ENCODE measurements around the gene MRO. TPM values are rescaled to one million over a fixed set of nuclear protein-coding genes. Genes with fewer than 3 reads are reported as not detected.
"Not testable (repeated sequence)": the region's sequence is repeated elsewhere in the genome, so short reads cannot be mapped to it uniquely, and the experiment has no call there.

Gene MRO
- total RNA-seq, 1 donor from 2014 or later, result not detected

GRCh38 chr18:50839341-50839740, 19.5 kb upstream of the MRO start:
- Histone ChIP-seq H3K4me3 (no peak overlapping the region), H3K4me1 (no peaks in the 10 kb centered on the region), H3K27me3 (no peaks in the 10 kb centered on the region), H3K36me3 (no peaks in the 10 kb centered on the region), H3K27ac (no peak overlapping the region), H3K9me3 (no peaks in the 10 kb centered on the region)
- intact Hi-C loops (cut with DNase I), result no loop called here
- no peak for TF ChIP-seq POLR2AphosphoS5 (IDR thresholded peaks at IDR 0.05; ENCODE audit: insufficient read depth in 1 of 2, low read depth in 1 of 2)
- DNase-seq (ENCODE audit: extremely low spot score in 2 of 2), result no peak

DNA sequence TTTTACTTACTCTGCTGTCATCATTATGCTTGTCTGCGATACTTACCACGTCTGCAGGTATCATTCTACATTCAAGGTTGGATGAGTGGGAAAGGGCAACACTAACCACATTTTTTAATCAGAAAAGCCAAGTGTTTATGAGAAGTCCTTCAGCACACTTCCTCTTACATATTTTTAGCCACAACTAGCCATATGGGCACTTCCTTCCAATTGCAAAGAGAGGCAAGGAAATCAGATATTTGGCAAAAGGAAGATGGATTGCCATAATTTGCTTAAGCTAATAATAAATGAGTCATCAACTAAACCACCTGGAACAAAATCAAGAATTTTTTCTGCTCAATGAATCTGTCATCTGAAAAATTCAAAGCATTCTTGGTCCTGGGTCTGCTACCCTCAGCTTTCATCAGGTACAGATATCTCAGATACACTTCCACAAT, 16.7 kb upstream of the MRO start:
- H3K27me3 ChIP-seq, result no peaks in the 10 kb centered on the region
- H3K4me3 ChIP-seq, result no peak overlapping the region
- TF ChIP-seq POLR2A (IDR thresholded peaks at IDR 0.05) (no peak), POLR2AphosphoS5 (IDR thresholded peaks at IDR 0.05; ENCODE audit: insufficient read depth in 1 of 2, low read depth in 1 of 2) (no peak)
- TF ChIP-seq, protein P1, sequence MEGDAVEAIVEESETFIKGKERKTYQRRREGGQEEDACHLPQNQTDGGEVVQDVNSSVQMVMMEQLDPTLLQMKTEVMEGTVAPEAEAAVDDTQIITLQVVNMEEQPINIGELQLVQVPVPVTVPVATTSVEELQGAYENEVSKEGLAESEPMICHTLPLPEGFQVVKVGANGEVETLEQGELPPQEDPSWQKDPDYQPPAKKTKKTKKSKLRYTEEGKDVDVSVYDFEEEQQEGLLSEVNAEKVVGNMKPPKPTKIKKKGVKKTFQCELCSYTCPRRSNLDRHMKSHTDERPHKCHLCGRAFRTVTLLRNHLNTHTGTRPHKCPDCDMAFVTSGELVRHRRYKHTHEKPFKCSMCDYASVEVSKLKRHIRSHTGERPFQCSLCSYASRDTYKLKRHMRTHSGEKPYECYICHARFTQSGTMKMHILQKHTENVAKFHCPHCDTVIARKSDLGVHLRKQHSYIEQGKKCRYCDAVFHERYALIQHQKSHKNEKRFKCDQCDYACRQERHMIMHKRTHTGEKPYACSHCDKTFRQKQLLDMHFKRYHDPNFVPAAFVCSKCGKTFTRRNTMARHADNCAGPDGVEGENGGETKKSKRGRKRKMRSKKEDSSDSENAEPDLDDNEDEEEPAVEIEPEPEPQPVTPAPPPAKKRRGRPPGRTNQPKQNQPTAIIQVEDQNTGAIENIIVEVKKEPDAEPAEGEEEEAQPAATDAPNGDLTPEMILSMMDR (IDR thresholded peaks at IDR 0.05), result no peak
- no peaks in the 10 kb centered on the region for H3K4me1 ChIP-seq
- intact Hi-C loops (cut with DNase I), result no loop called here
- no peak overlapping the region for H3K27ac ChIP-seq
- H3K9me3 ChIP-seq, result no peaks in the 10 kb centered on the region
- no peak for DNase-seq (ENCODE audit: extremely low spot score in 2 of 2)
- H3K36me3 ChIP-seq, result no peaks in the 10 kb centered on the region

GRCh38 chr18:50833496-50833895, 13.7 kb upstream of the MRO start:
- intact Hi-C loops (cut with DNase I); H3K27me3 ChIP-seq; H3K27ac ChIP-seq; H3K36me3 ChIP-seq; H3K4me1 ChIP-seq; H3K4me3 ChIP-seq; DNase-seq (ENCODE audit: extremely low spot score in 2 of 2); H3K9me3 ChIP-seq: not testable (repeated sequence)

- H3K36me3 ChIP-seq, result no peaks in the 10 kb centered on the region
- H3K9me3 ChIP-seq, result no peaks in the 10 kb centered on the region
- no peak overlapping the region for H3K4me3 ChIP-seq
- intact Hi-C loops (cut with DNase I), result no loop called here
- H3K27me3 ChIP-seq, result no peaks in the 10 kb centered on the region
- H3K27ac ChIP-seq, result no peak overlapping the region
- H3K4me1 ChIP-seq, result no peaks in the 10 kb centered on the region
- TF ChIP-seq POLR2A (IDR thresholded peaks at IDR 0.05), result no peak
- TF ChIP-seq, protein P1 (IDR thresholded peaks at IDR 0.05), result no peak
- TF ChIP-seq POLR2AphosphoS5 (IDR thresholded peaks at IDR 0.05; ENCODE audit: insufficient read depth in 1 of 2, low read depth in 1 of 2), result no peak
- DNase-seq (ENCODE audit: extremely low spot score in 2 of 2), result no peak
Observed at GRCh38 chr18:50832754-50833153, 12.9 kb upstream of the MRO start.

GRCh38 chr18:50830544-50830943, 10.7 kb upstream of the MRO start:
- H3K27ac ChIP-seq, result no peak overlapping the region
- intact Hi-C loops (cut with DNase I), result no loop called here
- DNase-seq (ENCODE audit: extremely low spot score in 2 of 2), result no peak

GRCh38 chr18:50829644-50830043, 9.8 kb upstream of the MRO start:
- no peaks in the 10 kb centered on the region for H3K9me3 ChIP-seq
- DNase-seq (ENCODE audit: extremely low spot score in 2 of 2), result no peak
- no peaks in the 10 kb centered on the region for H3K4me1 ChIP-seq
- H3K4me3 ChIP-seq, result no peak overlapping the region
- no peaks in the 10 kb centered on the region for H3K36me3 ChIP-seq
- H3K27ac ChIP-seq, result no peak overlapping the region
- intact Hi-C loops (cut with DNase I), result loop anchor here (10.0 kb wide), 1 partner anchor 225 kb away; no protein-coding TSS in a partner anchor
- H3K27me3 ChIP-seq, result no peaks in the 10 kb centered on the region
- TF ChIP-seq POLR2A (IDR thresholded peaks at IDR 0.05) (no peak), POLR2AphosphoS5 (IDR thresholded peaks at IDR 0.05; ENCODE audit: insufficient read depth in 1 of 2, low read depth in 1 of 2) (no peak)
- TF ChIP-seq, protein P1 (IDR thresholded peaks at IDR 0.05), result no peak

More at GRCh38 chr18:50830544-50830943, 10.7 kb upstream of the MRO start:
- TF ChIP-seq POLR2AphosphoS5 (IDR thresholded peaks at IDR 0.05; ENCODE audit: insufficient read depth in 1 of 2, low read depth in 1 of 2) (no peak), POLR2A (IDR thresholded peaks at IDR 0.05) (no peak)
- TF ChIP-seq, protein P1 (IDR thresholded peaks at IDR 0.05), result no peak
- Histone ChIP-seq H3K9me3 (no peaks in the 10 kb centered on the region), H3K4me3 (no peak overlapping the region), H3K27me3 (no peaks in the 10 kb centered on the region), H3K4me1 (no peaks in the 10 kb centered on the region), H3K36me3 (no peaks in the 10 kb centered on the region)
